Body of pancreas (tissue), 4 donors: Measurements from ENCODE around the gene ELF5. TPM values are rescaled to one million over a fixed set of nuclear protein-coding genes. Genes with fewer than 3 reads are reported as not detected.
A peak's percentile ranks its signal among the peaks of the same experiment; 100 is the strongest.

ENCODE experiments used
- ATAC-seq: fragments of 150-250 bp; one replicate; pipeline ENCODE4 v1.9.1; 2016
- DNase-seq, 4 donors: peaks; one replicate each; pipeline ENCODE4 v3.0.0-alpha.2; 2019
- H3K27ac ChIP-seq, 4 donors: fragments of 200-600 bp; sonication (generic); 1 replicate in 3 of 4; 2 replicates in 1 of 4; pipeline versions ENCODE4 v1.5.1 to v1.6.1; 2016 to 2019; ENCODE audit warnings: mild to moderate bottlenecking in 1 of 4, mixed read lengths in 1 of 4, moderate library complexity in 1 of 4
- H3K27me3 ChIP-seq, 2 donors: fragments of 200-600 bp; sonication (generic); one replicate each; pipeline ENCODE4 v1.6.0; 2016; ENCODE audit warnings: mild to moderate bottlenecking in 1 of 2
- H3K36me3 ChIP-seq, 2 donors: fragments of 200-600 bp; sonication (generic); replicated peaks in 1 of 2; 2 replicates each; pipeline ENCODE4 v1.5.1; 2016; ENCODE audit warnings: low read depth in 2 of 2; ENCODE audit not compliant: insufficient read depth in 1 of 2
- H3K4me1 ChIP-seq: fragments of 200-600 bp; sonication (generic); one replicate; pipeline ENCODE4 v1.6.0; 2016
- H3K4me3 ChIP-seq, 2 donors: fragments of 200-600 bp; sonication (generic); 1 replicate in 1 of 2; 2 replicates in 1 of 2; pipeline ENCODE4 v1.5.1; 2016 to 2019
- H3K9me3 ChIP-seq, 3 donors: fragments of 200-600 bp; sonication (generic); 1 replicate in 2 of 3; 2 replicates in 1 of 3; pipeline ENCODE4 v1.5.1; 2016
- CTCF ChIP-seq, 7 experiments: fragments of 450-650 bp in 4 of 7; fragments of 200-600 bp in 3 of 7; sonication (generic) in 3 of 7; IDR thresholded peaks; one replicate each; pipeline ENCODE4 v1.5.1; 2016 to 2019; ENCODE audit warnings: antibody characterized with exemption in 7 of 7
- POLR2A ChIP-seq, 3 donors: fragments of 450-650 bp; IDR thresholded peaks; one replicate each; pipeline ENCODE4 v1.6.1; 2016; ENCODE audit warnings: antibody characterized with exemption in 3 of 3, mild to moderate bottlenecking in 2 of 3
- WGBS, 2 donors: methylation state at CpG; one replicate each; pipeline ENCODE4 v1.1.5; 2017; 5-methylcytosine and 5-hydroxymethylcytosine counted together
- intact Hi-C: fragments of 100-400 bp; cut with DNase I; formaldehyde crosslinking; loops from one replicate; pipeline ENCODE4 v1.15.1; 2023
- total RNA-seq, 2 donors: library from RNA; depleted of rRNA; stranded (reverse); fragments of >200 nt; gene quantifications; one replicate each; pipeline ENCODE4 v1.1.0, GENCODE V29; 2016

Gene ELF5
- total RNA-seq, 2 donors from 2014 or later: not detected

- no peaks in the 10 kb centered on the region for H3K9me3 ChIP-seq
- H3K4me1 ChIP-seq: peaks cover 13% of the 10 kb centered on the region
- ATAC-seq: no peak
- H3K27me3 ChIP-seq: no peaks in the 10 kb centered on the region
- no peak for TF ChIP-seq POLR2A (IDR thresholded peaks at IDR 0.05)
- TF ChIP-seq CTCF (IDR thresholded peaks at IDR 0.05): no peak
- no peak overlapping the region for H3K27ac ChIP-seq
- WGBS, 2 donors: 73 to 81% methylated on average over 4 of the region's 4 CpGs
- H3K36me3 ChIP-seq: peaks cover 0 to 28% of the 10 kb centered on the region in 2 donors
- intact Hi-C loops: no loop called here
- DNase-seq: no peak
- no peak overlapping the region for H3K4me3 ChIP-seq
Measured at GRCh38 chr11:34460278-34460677, 53.3 kb downstream of the ELF5 start.

- Histone ChIP-seq H3K9me3 (no peaks in the 10 kb centered on the region), H3K4me1 (peaks cover 18% of the 10 kb centered on the region), H3K4me3 (no peak overlapping the region), H3K36me3 (peaks cover 0 to 22% of the 10 kb centered on the region in 2 donors), H3K27me3 (no peaks in the 10 kb centered on the region), H3K27ac (no peak overlapping the region)
- intact Hi-C loops: no loop called here
- no peak for DNase-seq
- ATAC-seq: no peak
- 64 to 79% methylated on average over 3 of the region's 3 CpGs for WGBS, 2 donors
- TF ChIP-seq POLR2A (IDR thresholded peaks at IDR 0.05): no peak
Measured at GRCh38 chr11:34459507-34460162, 54.0 kb downstream of the ELF5 start.

GRCh38 chr11:34458525-34458924 is 55.1 kb downstream of the ELF5 start:
- no peaks in the 10 kb centered on the region for H3K27me3 ChIP-seq
- H3K36me3 ChIP-seq: peaks cover 0 to 23% of the 10 kb centered on the region in 2 donors
- H3K4me1 ChIP-seq: peaks cover 26% of the 10 kb centered on the region
- H3K9me3 ChIP-seq: no peaks in the 10 kb centered on the region
- WGBS, 2 donors: 80 to 88% methylated on average over 4 of the region's 4 CpGs
- H3K27ac ChIP-seq: no peak overlapping the region
- H3K4me3 ChIP-seq: no peak overlapping the region
- TF ChIP-seq POLR2A (IDR thresholded peaks at IDR 0.05): no peak
- TF ChIP-seq CTCF (IDR thresholded peaks at IDR 0.05): no peak
- DNase-seq (no peak), ATAC-seq (no peak)
- intact Hi-C loops: no loop called here

- no peak for ATAC-seq
- H3K36me3 ChIP-seq: peaks cover 0 to 18% of the 10 kb centered on the region in 2 donors
- no peaks in the 10 kb centered on the region for H3K9me3 ChIP-seq
- H3K27ac ChIP-seq: no peak overlapping the region
- 45 to 49% methylated on average over 2 of the region's 2 CpGs for WGBS, 2 donors
- TF ChIP-seq CTCF (IDR thresholded peaks at IDR 0.05): no peak
- no peak for TF ChIP-seq POLR2A (IDR thresholded peaks at IDR 0.05)
- intact Hi-C loops: no loop called here
- H3K4me1 ChIP-seq: peaks cover 22% of the 10 kb centered on the region
- DNase-seq: no peak
- no peak overlapping the region for H3K4me3 ChIP-seq
- no peaks in the 10 kb centered on the region for H3K27me3 ChIP-seq
Measured at GRCh38 chr11:34457607-34458006, 56.0 kb downstream of the ELF5 start.

GRCh38 chr11:34454308-34455032 is 59.1 kb downstream of the ELF5 start:
- DNase-seq (peak in 2 of 4 donors; percentile 26 to 43), ATAC-seq (no peak)
- TF ChIP-seq CTCF (IDR thresholded peaks at IDR 0.05) (no peak), POLR2A (IDR thresholded peaks at IDR 0.05) (no peak)
- H3K4me1 ChIP-seq: peaks cover 15% of the 10 kb centered on the region
- intact Hi-C loops: no loop called here
- no peaks in the 10 kb centered on the region for H3K27me3 ChIP-seq
- H3K4me3 ChIP-seq: no peak overlapping the region
- no peak overlapping the region for H3K27ac ChIP-seq
- no peaks in the 10 kb centered on the region for H3K9me3 ChIP-seq
- 19 to 36% methylated on average over 1 of the region's 1 CpG for WGBS, 2 donors
- peaks cover 0 to 22% of the 10 kb centered on the region in 2 donors for H3K36me3 ChIP-seq
